Testis (tissue), 3 donors: Measurements from ENCODE around the gene HOXB7. TPM values are rescaled to one million over a fixed set of nuclear protein-coding genes. Genes with fewer than 3 reads are reported as not detected.

ENCODE experiments used
- DNase-seq: peaks from one replicate; pipeline ENCODE4 v3.0.0-alpha.2; 2019
- H3K27ac ChIP-seq, 2 donors: fragments of 200-600 bp; sonication (generic); one replicate each; pipeline ENCODE4 v1.5.1; 2019
- H3K27me3 ChIP-seq: fragments of 200-600 bp; sonication (generic); one replicate; pipeline ENCODE4 v1.5.1; 2019
- H3K36me3 ChIP-seq: fragments of 200-600 bp; sonication (generic); one replicate; pipeline ENCODE4 v1.5.1; 2017; ENCODE audit warnings: low read depth; ENCODE audit errors: missing control alignments
- H3K4me1 ChIP-seq: fragments of 200-600 bp; sonication (generic); one replicate; pipeline ENCODE4 v1.5.1; 2019
- H3K4me3 ChIP-seq, 2 donors: fragments of 200-600 bp; sonication (generic); one replicate each; pipeline ENCODE4 v1.5.1; 2017 to 2019
- H3K9me3 ChIP-seq: fragments of 200-600 bp; sonication (generic); one replicate; pipeline ENCODE4 v1.5.1; 2017
- CTCF ChIP-seq, 3 experiments: fragments of 450-650 bp in 2 of 3; fragments of 200-600 bp in 1 of 3; sonication (generic) in 1 of 3; IDR thresholded peaks; one replicate each; pipeline ENCODE4 v1.5.1; 2016 to 2019; ENCODE audit warnings: antibody characterized with exemption in 3 of 3, mild to moderate bottlenecking in 2 of 3, moderate library complexity in 1 of 3
- POLR2A ChIP-seq: fragments of 450-650 bp; IDR thresholded peaks from one replicate; pipeline ENCODE4 v1.6.1; 2017; ENCODE audit warnings: antibody characterized with exemption, mild to moderate bottlenecking, moderate library complexity
- WGBS, 2 donors: methylation state at CpG; one replicate each; pipeline ENCODE4 v1.1.5; 2018; 5-methylcytosine and 5-hydroxymethylcytosine counted together
- intact Hi-C: fragments of 100-400 bp; cut with DNase I; formaldehyde crosslinking; loops from one replicate; pipeline ENCODE4 v1.15.1; 2023; ENCODE audit warnings: low total_unique reads
- polyA plus RNA-seq: library from polyadenylated mRNA; stranded (reverse); fragments of 350-450 nt; fragmentation: Illumina TruSeq; extraction: RNeasy Lipid Tissue Mini Kit (QIAGEN cat#74804); gene quantifications from one replicate; pipeline ENCODE4 v1.2.3, GENCODE V29; 2014; ENCODE audit warnings: low read depth, low replicate concordance; ENCODE audit not compliant: insufficient read depth
- total RNA-seq, 2 donors: library from RNA; depleted of rRNA; stranded (reverse); fragments of >200 nt; gene quantifications; one replicate each; pipeline ENCODE4 v1.2.3, GENCODE V29; 2016

Gene HOXB7
- total and polyA plus RNA-seq, 3 donors from 2014 or later = 2.8 to 4.4 (median 3.2) TPM

DNA sequence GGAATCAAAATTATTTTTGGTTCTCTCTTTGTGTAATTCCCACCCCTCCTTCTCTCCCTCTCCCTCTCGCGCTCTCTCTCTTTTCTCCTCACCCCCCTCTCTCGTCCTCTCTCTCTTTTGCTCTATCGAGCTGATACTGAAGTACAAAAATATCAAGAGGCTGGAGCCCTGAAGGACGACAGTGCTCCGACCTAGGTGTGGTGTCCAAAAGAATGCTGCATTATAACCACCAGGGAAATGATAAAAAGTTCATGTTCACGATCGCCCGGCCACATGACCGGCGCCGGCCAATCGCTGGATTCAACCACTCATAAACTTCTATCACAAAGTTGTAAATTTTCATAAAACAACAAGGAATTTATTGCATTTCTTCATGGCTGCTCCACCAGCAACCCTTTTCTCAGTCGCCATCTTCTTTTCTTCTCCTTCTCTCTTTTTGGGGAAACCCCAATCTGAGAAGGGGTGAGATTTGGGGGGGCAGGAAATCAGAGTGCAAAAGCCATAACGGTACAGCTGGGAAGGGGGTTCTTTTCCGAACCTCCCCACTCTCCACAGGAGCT is 6.0 kb downstream of the HOXB7 start, which contains the start of gene HOXB6:
Gene HOXB6 (minus strand): TSS at position 217 of the 560 bp plus-strand sequence. CDS start 6,836 bp downstream, outside the sequence.
- DNase-seq = no peak
- Histone ChIP-seq H3K27me3 (peaks cover 7% of the 10 kb centered on the region), H3K9me3 (no peaks in the 10 kb centered on the region), H3K4me1 (peaks cover 4% of the 10 kb centered on the region), H3K27ac (no peak within 1 kb of the TSS), H3K36me3 (no peaks in the 10 kb centered on the region), H3K4me3 (no peak within 1 kb of the TSS)
- WGBS, 2 donors = 3 to 5% methylated on average over 16 of the region's 16 CpGs
- TF ChIP-seq POLR2A (no peak), CTCF (IDR thresholded peaks at IDR 0.05) (no peak)
- intact Hi-C loops = no loop called here

DNA sequence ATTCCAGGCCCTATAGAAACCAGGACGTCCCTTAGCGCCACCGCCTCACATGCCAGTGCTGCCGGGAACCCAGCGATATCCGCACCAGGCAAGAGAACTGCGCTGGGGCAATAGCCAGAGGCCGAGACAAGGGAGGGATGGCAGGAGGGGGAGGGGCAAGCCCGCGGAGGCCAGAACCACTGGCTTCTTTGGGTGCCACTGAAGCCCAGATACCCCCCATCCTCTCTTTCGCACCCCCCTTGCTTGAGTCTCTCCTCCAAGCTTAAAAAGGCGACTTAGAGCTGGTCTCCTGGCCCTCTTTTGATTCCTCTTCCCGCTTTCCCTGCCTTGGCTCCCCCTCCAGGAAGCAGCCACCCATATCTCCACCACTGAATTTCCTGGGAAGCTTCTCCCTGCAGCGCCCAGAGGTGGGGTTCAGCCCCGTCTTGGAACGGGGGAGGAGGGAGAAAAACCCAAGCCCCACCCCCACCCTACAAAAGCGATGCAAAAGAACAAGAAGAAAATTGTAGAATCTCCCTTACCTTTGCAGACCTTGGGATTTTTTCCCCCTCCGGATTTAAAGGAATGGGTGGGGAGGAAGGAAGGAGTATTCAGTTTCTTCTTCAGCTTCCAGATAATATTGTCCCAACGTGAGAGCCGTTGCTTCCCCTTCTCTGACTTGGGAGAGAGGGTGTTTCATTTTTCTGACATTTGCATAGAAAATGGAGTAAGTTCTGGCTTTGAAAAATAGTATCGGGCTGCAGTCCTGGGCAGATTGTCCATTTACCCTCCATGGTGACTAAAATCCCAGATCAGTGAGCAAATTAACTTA is 6.7 kb downstream of the HOXB7 start:
- no peak for DNase-seq
- Histone ChIP-seq H3K36me3 (no peaks in the 10 kb centered on the region), H3K27ac (no peak overlapping the region), H3K27me3 (peaks cover 7% of the 10 kb centered on the region), H3K9me3 (no peaks in the 10 kb centered on the region), H3K4me3 (no peak overlapping the region), H3K4me1 (peaks cover 4% of the 10 kb centered on the region)
- intact Hi-C loops = no loop called here
- TF ChIP-seq CTCF (IDR thresholded peaks at IDR 0.05) = no peak
- WGBS, 2 donors = 3% methylated on average over 19 to 21 of the region's 21 CpGs

- TF ChIP-seq POLR2A = no peak
- TF ChIP-seq CTCF (IDR thresholded peaks at IDR 0.05) = no peak
- H3K4me1 ChIP-seq = peaks cover 4% of the 10 kb centered on the region
- 6 to 10% methylated on average over 9 to 35 of the region's 35 CpGs for WGBS, 2 donors
- no peaks in the 10 kb centered on the region for H3K36me3 ChIP-seq
- H3K9me3 ChIP-seq = no peaks in the 10 kb centered on the region
- no peak for DNase-seq
- no peak overlapping the region for H3K27ac ChIP-seq
- peaks cover 7% of the 10 kb centered on the region for H3K27me3 ChIP-seq
- H3K4me3 ChIP-seq = no peak overlapping the region
- intact Hi-C loops = no loop called here
These were observed 9.0 kb downstream of the HOXB7 start for GRCh38 chr17:48601539-48602425.

DNA sequence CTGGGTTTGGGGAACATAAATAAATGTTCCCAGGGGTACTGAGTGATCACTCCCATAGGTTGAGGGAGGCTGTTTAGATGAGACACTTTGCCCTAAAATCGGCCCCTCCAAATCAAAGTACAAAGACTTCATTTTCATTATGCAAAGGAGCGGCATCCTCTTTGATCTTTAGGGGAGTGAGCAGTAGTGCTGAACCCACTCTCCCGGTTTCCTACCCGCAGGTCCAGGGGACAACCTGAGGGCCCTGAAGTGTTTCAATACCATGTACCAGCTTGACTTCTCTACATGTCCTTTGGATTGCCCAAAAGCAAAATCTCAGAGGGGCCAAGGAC is 9.6 kb downstream of the HOXB7 start:
- TF ChIP-seq CTCF (IDR thresholded peaks at IDR 0.05) = no peak
- TF ChIP-seq POLR2A = no peak
- H3K4me1 ChIP-seq = peaks cover 4% of the 10 kb centered on the region
- no peaks in the 10 kb centered on the region for H3K36me3 ChIP-seq
- H3K4me3 ChIP-seq = no peak overlapping the region
- DNase-seq = no peak
- H3K27ac ChIP-seq = no peak overlapping the region
- intact Hi-C loops = no loop called here
- WGBS, 2 donors = 32 to 50% methylated on average over 4 of the region's 4 CpGs
- peaks cover 7% of the 10 kb centered on the region for H3K27me3 ChIP-seq
- no peaks in the 10 kb centered on the region for H3K9me3 ChIP-seq
